ENCODE data around the gene ARHGEF1.

The ARHGEF1 gene

GRCh38 chr19:41882568-41883462 is at the start of gene ARHGEF1:
Gene ARHGEF1 (plus strand): TSS chr19:41883184. CDS start chr19:41888083, 4,899 bp downstream.
- no peaks in the 10 kb centered on the region for H3K36me3 ChIP-seq (ENCODE audit: insufficient read depth, low read depth, low read length)
- H3K9ac ChIP-seq (ENCODE audit: low read depth, low read length), result peak within 1 kb of the TSS; percentile 57; the same call in 1 of the 2 replicates
- peaks cover 39% of the 10 kb centered on the region for H3K27me3 ChIP-seq (ENCODE audit: insufficient read depth, low read length)
- peaks cover 10% of the 10 kb centered on the region; the same call in 1 of the 2 replicates for H3K4me1 ChIP-seq (ENCODE audit: insufficient read depth, low read length)
- no peaks in the 10 kb centered on the region for H3K9me3 ChIP-seq (ENCODE audit: insufficient read depth, low read depth, low read length)
- H3K27ac ChIP-seq (ENCODE audit: low read length), result no peak within 1 kb of the TSS
- H3K4me3 ChIP-seq (ENCODE audit: low read length), result peak within 1 kb of the TSS; percentile 92

- Histone ChIP-seq H3K4me1 (ENCODE audit: insufficient read depth, low read length) (no peaks in the 10 kb centered on the region), H3K4me3 (ENCODE audit: low read length) (no peak overlapping the region), H3K27ac (ENCODE audit: low read length) (no peak overlapping the region), H3K27me3 (ENCODE audit: insufficient read depth, low read length) (peaks cover 7% of the 10 kb centered on the region; the same call in 1 of the 2 replicates), H3K9ac (ENCODE audit: low read depth, low read length) (no peak overlapping the region), H3K36me3 (ENCODE audit: insufficient read depth, low read depth, low read length) (no peaks in the 10 kb centered on the region), H3K9me3 (ENCODE audit: insufficient read depth, low read depth, low read length) (no peaks in the 10 kb centered on the region)
These were observed 44.8 kb upstream of the ARHGEF1 start for GRCh38 chr19:41837981-41838708.

- Histone ChIP-seq H3K9me3 (ENCODE audit: insufficient read depth, low read depth, low read length) (no peaks in the 10 kb centered on the region), H3K9ac (ENCODE audit: low read depth, low read length) (no peak overlapping the region), H3K36me3 (ENCODE audit: insufficient read depth, low read depth, low read length) (no peaks in the 10 kb centered on the region), H3K27ac (ENCODE audit: low read length) (no peak overlapping the region), H3K4me1 (ENCODE audit: insufficient read depth, low read length) (no peaks in the 10 kb centered on the region), H3K27me3 (ENCODE audit: insufficient read depth, low read length) (peaks cover 7% of the 10 kb centered on the region; the same call in 1 of the 2 replicates), H3K4me3 (ENCODE audit: low read length) (no peak overlapping the region)
These were observed 43.8 kb upstream of the ARHGEF1 start for GRCh38 chr19:41839211-41839610.

GRCh38 chr19:41843371-41843770 is 39.6 kb upstream of the ARHGEF1 start:
- Histone ChIP-seq H3K4me1 (ENCODE audit: insufficient read depth, low read length) (no peaks in the 10 kb centered on the region), H3K4me3 (ENCODE audit: low read length) (no peak overlapping the region), H3K27ac (ENCODE audit: low read length) (no peak overlapping the region), H3K36me3 (ENCODE audit: insufficient read depth, low read depth, low read length) (no peaks in the 10 kb centered on the region), H3K27me3 (ENCODE audit: insufficient read depth, low read length) (peaks cover 7% of the 10 kb centered on the region; the same call in 1 of the 2 replicates), H3K9ac (ENCODE audit: low read depth, low read length) (no peak overlapping the region), H3K9me3 (ENCODE audit: insufficient read depth, low read depth, low read length) (no peaks in the 10 kb centered on the region)

GRCh38 chr19:41844601-41845000 is 38.4 kb upstream of the ARHGEF1 start, which contains the start of gene LYPD4:
Gene LYPD4 (minus strand): TSS chr19:41844683. CDS start chr19:41839285, 5,398 bp downstream.
- Histone ChIP-seq H3K36me3 (ENCODE audit: insufficient read depth, low read depth, low read length) (no peaks in the 10 kb centered on the region), H3K27ac (ENCODE audit: low read length) (no peak within 1 kb of the TSS), H3K9ac (ENCODE audit: low read depth, low read length) (no peak within 1 kb of the TSS), H3K4me1 (ENCODE audit: insufficient read depth, low read length) (no peaks in the 10 kb centered on the region), H3K4me3 (ENCODE audit: low read length) (no peak within 1 kb of the TSS), H3K27me3 (ENCODE audit: insufficient read depth, low read length) (no peaks in the 10 kb centered on the region), H3K9me3 (ENCODE audit: insufficient read depth, low read depth, low read length) (no peaks in the 10 kb centered on the region)

- Histone ChIP-seq H3K27me3 (ENCODE audit: insufficient read depth, low read length) (no peaks in the 10 kb centered on the region), H3K27ac (ENCODE audit: low read length) (no peak within 1 kb of the TSS), H3K4me1 (ENCODE audit: insufficient read depth, low read length) (no peaks in the 10 kb centered on the region), H3K36me3 (ENCODE audit: insufficient read depth, low read depth, low read length) (no peaks in the 10 kb centered on the region), H3K4me3 (ENCODE audit: low read length) (no peak within 1 kb of the TSS), H3K9ac (ENCODE audit: low read depth, low read length) (no peak within 1 kb of the TSS), H3K9me3 (ENCODE audit: insufficient read depth, low read depth, low read length) (no peaks in the 10 kb centered on the region)
These were observed 38.2 kb upstream of the ARHGEF1 start, which contains the start of gene DMRTC2 for GRCh38 chr19:41845001-41845050. Gene DMRTC2 (plus strand): TSS chr19:41845042. CDS start chr19:41847429, 2,387 bp downstream.

- H3K4me1 ChIP-seq (ENCODE audit: insufficient read depth, low read length), result no peaks in the 10 kb centered on the region
- no peaks in the 10 kb centered on the region for H3K27me3 ChIP-seq (ENCODE audit: insufficient read depth, low read length)
- no peaks in the 10 kb centered on the region for H3K9me3 ChIP-seq (ENCODE audit: insufficient read depth, low read depth, low read length)
- H3K27ac ChIP-seq (ENCODE audit: low read length), result no peak overlapping the region
- H3K9ac ChIP-seq (ENCODE audit: low read depth, low read length), result no peak overlapping the region
- no peaks in the 10 kb centered on the region for H3K36me3 ChIP-seq (ENCODE audit: insufficient read depth, low read depth, low read length)
- no peak overlapping the region for H3K4me3 ChIP-seq (ENCODE audit: low read length)
These were observed 37.9 kb upstream of the ARHGEF1 start for GRCh38 chr19:41845051-41845590.

- H3K36me3 ChIP-seq (ENCODE audit: insufficient read depth, low read depth, low read length), result no peaks in the 10 kb centered on the region
- no peaks in the 10 kb centered on the region for H3K9me3 ChIP-seq (ENCODE audit: insufficient read depth, low read depth, low read length)
- no peak overlapping the region for H3K4me3 ChIP-seq (ENCODE audit: low read length)
- H3K4me1 ChIP-seq (ENCODE audit: insufficient read depth, low read length), result peaks cover 5% of the 10 kb centered on the region; the same call in 1 of the 2 replicates
- H3K9ac ChIP-seq (ENCODE audit: low read depth, low read length), result no peak overlapping the region
- H3K27me3 ChIP-seq (ENCODE audit: insufficient read depth, low read length), result no peaks in the 10 kb centered on the region
- H3K27ac ChIP-seq (ENCODE audit: low read length), result no peak overlapping the region
These were observed 35.5 kb upstream of the ARHGEF1 start for GRCh38 chr19:41847351-41848105.

- H3K27me3 ChIP-seq (ENCODE audit: insufficient read depth, low read length), result peaks cover 4% of the 10 kb centered on the region; the same call in 1 of the 2 replicates
- H3K9me3 ChIP-seq (ENCODE audit: insufficient read depth, low read depth, low read length), result no peaks in the 10 kb centered on the region
- no peaks in the 10 kb centered on the region for H3K36me3 ChIP-seq (ENCODE audit: insufficient read depth, low read depth, low read length)
- H3K4me1 ChIP-seq (ENCODE audit: insufficient read depth, low read length), result peaks cover 5% of the 10 kb centered on the region; the same call in 1 of the 2 replicates
- H3K9ac ChIP-seq (ENCODE audit: low read depth, low read length), result no peak overlapping the region
- H3K4me3 ChIP-seq (ENCODE audit: low read length), result no peak overlapping the region
- H3K27ac ChIP-seq (ENCODE audit: low read length), result no peak overlapping the region
These were observed 34.3 kb upstream of the ARHGEF1 start for GRCh38 chr19:41848666-41849065.

- H3K9ac ChIP-seq (ENCODE audit: low read depth, low read length), result no peak overlapping the region
- no peak overlapping the region for H3K27ac ChIP-seq (ENCODE audit: low read length)
- no peaks in the 10 kb centered on the region for H3K9me3 ChIP-seq (ENCODE audit: insufficient read depth, low read depth, low read length)
- H3K4me1 ChIP-seq (ENCODE audit: insufficient read depth, low read length), result peaks cover 5% of the 10 kb centered on the region; the same call in 1 of the 2 replicates
- H3K4me3 ChIP-seq (ENCODE audit: low read length), result no peak overlapping the region
- peaks cover 8% of the 10 kb centered on the region; the same call in 1 of the 2 replicates for H3K27me3 ChIP-seq (ENCODE audit: insufficient read depth, low read length)
- no peaks in the 10 kb centered on the region for H3K36me3 ChIP-seq (ENCODE audit: insufficient read depth, low read depth, low read length)
These were observed 33.9 kb upstream of the ARHGEF1 start for GRCh38 chr19:41849067-41849466.

- H3K9me3 ChIP-seq (ENCODE audit: insufficient read depth, low read depth, low read length), result no peaks in the 10 kb centered on the region
- peaks cover 17% of the 10 kb centered on the region; the same call in 1 of the 2 replicates for H3K27me3 ChIP-seq (ENCODE audit: insufficient read depth, low read length)
- H3K36me3 ChIP-seq (ENCODE audit: insufficient read depth, low read depth, low read length), result no peaks in the 10 kb centered on the region
- no peak overlapping the region for H3K27ac ChIP-seq (ENCODE audit: low read length)
- H3K9ac ChIP-seq (ENCODE audit: low read depth, low read length), result no peak overlapping the region
- no peak overlapping the region for H3K4me3 ChIP-seq (ENCODE audit: low read length)
- peaks cover 5% of the 10 kb centered on the region; the same call in 1 of the 2 replicates for H3K4me1 ChIP-seq (ENCODE audit: insufficient read depth, low read length)
These were observed 32.6 kb upstream of the ARHGEF1 start for GRCh38 chr19:41850381-41850780.
